Epithelial cell of esophagus (primary cell): ENCODE data around the gene TBX1.
A peak's percentile ranks its signal among the peaks of the same experiment; 100 is the strongest.

Experiments
- DNase-seq: peaks from one replicate; pipeline ENCODE4 v3.0.0; 2010; ENCODE audit warnings: low read depth
- H3K4me3 ChIP-seq: 2 replicates; pipeline ENCODE4 v1.5.1; 2011; ENCODE audit warnings: mild to moderate bottlenecking, low read length, control low read depth
- TF ChIP-seq, protein P1 (sequence below): IDR thresholded peaks from 2 replicates; pipeline ENCODE4 v1.5.1; 2011; ENCODE audit warnings: low read depth, mild to moderate bottlenecking, low read length, control low read depth, inconsistent platforms; ENCODE audit not compliant: insufficient read depth; ENCODE audit errors: missing control alignments

Gene TBX1

DNA sequence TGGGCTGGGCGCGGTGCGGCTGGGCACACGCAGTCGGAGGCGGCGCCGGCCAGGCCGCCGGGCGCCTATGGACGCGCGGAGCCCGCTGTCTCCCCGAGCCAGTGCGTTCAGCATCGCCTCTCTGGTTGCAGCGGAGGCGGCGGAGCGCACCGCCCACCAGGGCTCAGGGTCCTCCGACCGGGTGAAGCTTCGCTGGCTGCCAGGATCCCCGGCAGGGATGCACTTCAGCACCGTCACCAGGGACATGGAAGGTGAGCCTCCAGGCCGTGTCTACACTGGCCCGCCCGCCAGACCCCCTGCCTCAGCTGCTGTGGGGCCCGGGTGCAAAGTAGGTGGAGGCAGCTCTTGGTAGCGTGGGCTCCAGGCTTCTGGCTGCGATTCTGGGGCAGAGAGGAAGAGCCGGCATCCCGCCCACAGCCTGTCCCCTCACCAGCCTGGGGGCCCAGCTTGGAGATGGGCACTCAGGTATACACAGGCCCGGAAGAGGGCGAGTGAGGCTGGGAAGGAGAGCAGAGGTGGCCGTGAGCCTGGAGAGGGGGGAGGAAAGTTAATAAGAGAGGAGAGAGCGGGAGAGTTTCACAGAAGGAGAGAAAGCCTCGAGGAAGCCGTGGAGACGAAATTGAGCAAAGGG, 1.0 kb upstream of the TBX1 start:
- peak overlapping the region; percentile 42 for H3K4me3 ChIP-seq

DNA sequence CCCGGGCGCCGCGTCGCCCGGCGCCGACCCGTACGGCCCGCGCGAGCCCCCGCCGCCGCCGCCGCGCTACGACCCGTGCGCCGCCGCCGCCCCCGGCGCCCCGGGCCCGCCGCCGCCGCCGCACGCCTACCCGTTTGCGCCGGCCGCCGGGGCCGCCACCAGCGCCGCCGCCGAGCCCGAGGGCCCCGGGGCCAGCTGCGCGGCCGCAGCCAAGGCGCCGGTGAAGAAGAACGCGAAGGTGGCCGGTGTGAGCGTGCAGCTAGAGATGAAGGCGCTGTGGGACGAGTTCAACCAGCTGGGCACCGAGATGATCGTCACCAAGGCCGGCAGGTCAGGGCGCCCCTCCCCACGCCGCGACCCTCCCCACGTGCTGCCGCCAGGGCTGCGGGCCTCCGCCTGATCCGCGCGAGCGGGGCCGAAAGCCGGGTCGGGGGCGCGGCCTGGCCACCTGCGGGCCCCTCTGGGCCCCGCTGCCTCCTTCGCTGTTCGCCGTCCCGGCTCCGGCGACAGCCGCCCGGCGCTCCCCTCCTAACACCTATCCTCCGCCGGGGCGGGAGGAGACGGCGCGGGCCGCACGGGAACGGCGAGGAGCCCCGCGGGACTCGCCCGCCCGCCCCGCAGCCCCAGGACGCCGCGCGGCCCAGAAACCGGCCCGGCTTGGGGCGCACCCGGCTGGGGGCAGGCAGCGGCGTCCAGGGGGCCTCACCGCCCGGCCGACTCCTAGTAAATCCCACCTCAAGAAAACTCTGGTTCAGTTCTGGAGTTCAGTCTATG, 560 bp downstream of the TBX1 start:
- TF ChIP-seq, protein P1, sequence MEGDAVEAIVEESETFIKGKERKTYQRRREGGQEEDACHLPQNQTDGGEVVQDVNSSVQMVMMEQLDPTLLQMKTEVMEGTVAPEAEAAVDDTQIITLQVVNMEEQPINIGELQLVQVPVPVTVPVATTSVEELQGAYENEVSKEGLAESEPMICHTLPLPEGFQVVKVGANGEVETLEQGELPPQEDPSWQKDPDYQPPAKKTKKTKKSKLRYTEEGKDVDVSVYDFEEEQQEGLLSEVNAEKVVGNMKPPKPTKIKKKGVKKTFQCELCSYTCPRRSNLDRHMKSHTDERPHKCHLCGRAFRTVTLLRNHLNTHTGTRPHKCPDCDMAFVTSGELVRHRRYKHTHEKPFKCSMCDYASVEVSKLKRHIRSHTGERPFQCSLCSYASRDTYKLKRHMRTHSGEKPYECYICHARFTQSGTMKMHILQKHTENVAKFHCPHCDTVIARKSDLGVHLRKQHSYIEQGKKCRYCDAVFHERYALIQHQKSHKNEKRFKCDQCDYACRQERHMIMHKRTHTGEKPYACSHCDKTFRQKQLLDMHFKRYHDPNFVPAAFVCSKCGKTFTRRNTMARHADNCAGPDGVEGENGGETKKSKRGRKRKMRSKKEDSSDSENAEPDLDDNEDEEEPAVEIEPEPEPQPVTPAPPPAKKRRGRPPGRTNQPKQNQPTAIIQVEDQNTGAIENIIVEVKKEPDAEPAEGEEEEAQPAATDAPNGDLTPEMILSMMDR: no peak
- DNase-seq: peak; percentile 29
- H3K4me3 ChIP-seq: peak overlapping the region; percentile 74

More for the DNA sequence above, 1.0 kb upstream of the TBX1 start:
- peak; percentile 43 for DNase-seq
- TF ChIP-seq, protein P1: no peak

DNA sequence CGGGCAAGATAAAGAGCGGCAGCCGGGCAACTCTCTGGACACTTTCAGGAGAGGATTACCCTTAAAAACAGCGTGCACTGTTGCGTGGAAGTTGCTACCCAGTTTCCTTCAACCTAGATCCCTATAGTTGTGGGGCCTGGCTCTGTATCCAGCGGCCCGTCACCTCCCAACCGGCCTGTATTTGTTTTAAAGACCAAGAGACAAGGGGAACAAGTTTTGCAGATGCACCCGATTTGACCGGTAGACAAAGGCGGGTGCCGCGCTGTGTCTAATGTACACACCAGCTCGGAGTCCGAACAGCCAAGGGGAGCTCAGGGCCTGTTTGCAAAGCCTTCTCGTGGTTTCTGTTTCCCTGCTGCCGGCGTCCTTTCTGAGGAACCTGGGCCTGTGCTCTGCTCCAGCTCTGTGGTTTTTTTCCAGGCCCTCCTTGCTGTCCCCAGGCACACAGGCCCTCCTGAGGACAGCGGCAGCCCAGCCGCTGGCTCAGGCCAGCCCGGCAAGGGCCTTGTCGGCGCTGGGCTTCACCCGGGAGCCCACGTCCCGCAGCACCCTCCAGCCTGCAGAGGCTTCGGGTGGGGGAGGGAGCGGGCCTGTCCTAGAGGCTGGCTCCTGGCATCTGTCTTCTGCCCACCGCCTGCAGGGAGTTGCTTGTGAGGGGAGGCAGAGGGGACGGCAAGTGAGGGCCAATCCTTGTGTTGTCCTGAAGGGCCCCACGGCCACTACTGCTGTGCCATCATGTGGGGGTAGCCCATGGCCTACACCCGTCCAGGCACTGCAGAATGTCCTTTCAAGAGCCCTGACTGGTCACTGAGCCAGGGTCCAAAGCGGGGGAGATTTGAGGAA, 1.4 kb downstream of the TBX1 start:
- peak overlapping the region; percentile 74 for H3K4me3 ChIP-seq
- TF ChIP-seq, protein P1: no peak
- peak; percentile 68 for DNase-seq

DNA sequence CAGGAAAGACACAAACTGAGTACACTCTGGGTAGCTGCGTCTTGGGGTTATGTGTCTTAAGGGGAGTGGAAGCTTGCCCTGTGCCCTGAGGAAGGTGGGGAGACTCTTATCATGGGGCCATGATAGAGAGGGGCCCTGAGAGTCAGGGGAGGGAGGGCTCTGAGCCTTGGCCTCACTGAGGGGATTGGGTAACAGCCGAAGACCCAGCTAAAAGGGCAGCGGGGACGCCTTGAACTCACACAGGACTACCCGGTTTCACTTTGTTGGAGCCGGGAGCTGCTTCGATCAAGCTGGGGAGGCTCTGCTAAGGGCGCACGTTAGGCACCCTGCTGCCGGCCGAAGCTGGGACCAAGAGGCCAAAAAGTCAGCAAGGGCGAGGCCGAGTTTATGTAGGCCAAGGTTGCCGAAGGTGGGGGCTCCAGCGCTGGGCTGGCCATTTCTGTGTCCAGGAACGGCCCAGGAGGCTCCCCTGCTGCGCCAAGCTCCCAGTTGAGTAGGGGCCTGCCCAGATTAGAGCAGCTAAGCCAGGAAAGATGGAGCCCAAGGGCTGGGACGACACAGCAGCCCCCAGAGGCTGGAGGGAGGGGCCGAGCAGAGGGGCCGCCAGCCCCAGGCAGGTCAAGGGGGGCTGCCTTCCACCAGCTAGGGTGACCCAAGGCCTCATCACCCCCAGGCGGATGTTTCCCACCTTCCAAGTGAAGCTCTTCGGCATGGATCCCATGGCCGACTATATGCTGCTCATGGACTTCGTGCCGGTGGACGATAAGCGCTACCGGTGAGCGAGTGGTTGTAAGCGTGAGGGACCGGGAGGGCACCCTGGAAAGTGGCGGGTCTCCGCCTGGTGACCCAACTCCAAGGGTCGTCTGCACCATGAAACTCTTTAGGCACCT, 2.2 kb downstream of the TBX1 start:
- peak overlapping the region; percentile 74 for H3K4me3 ChIP-seq
- TF ChIP-seq, protein P1: no peak
- DNase-seq: peak; percentile 58

DNA sequence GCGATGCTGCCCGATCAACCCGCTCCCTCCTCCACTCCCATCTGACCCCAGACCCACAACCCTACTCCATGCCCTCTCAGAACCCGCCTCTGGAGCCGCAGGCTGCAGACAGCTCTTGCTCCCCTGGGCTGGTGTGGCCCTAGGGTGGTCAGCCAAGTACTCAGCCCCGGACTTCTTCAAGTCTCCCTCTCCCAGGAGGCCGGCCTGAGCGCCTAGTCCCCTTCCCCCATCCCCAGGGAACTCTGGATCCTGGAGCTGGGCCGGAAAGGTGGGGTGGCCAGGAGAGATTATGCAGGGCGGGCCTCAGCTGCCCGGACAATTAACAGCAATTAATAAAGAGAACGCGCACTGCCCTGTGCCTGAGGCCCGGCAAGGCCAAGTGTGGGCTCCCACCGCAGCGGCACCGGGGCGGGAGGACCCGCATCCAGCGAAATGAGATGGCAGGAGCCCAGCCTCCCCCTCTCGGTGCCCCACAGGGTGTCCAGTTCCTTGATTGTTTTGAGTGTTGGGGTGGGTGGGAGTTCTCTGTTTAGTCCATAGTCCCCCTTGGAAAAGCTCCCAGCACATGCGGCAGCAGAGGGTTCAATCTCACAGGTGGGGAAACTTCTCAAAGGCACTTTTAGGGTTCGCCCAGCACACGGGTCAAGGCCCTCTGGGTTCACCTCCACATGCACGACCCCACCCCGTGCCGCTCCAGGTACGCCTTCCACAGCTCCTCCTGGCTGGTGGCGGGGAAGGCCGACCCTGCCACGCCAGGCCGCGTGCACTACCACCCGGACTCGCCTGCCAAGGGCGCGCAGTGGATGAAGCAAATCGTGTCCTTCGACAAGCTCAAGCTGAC, 3.1 kb downstream of the TBX1 start:
- peak overlapping the region; percentile 74 for H3K4me3 ChIP-seq
- DNase-seq: no peak
- TF ChIP-seq, protein P1: no peak
